ENCODE data around the gene HYAL4. TPM values are rescaled to one million over a fixed set of nuclear protein-coding genes. Genes with fewer than 3 reads are reported as not detected.
"Not testable (repeated sequence)": the region's sequence is repeated elsewhere in the genome, so short reads cannot be mapped to it uniquely, and the experiment has no call there.

The HYAL4 gene
- total RNA-seq, 6 experiments from 2014 or later, result not detected

- Mint-ChIP-seq H3K4me3 (no peak overlapping the region), H3K27me3 (ENCODE audit: insufficient read depth) (no peaks in the 10 kb centered on the region; the same call in 1 of the 2 replicates), H3K36me3 (ENCODE audit: low read depth) (no peaks in the 10 kb centered on the region), H3K27ac (no peak overlapping the region), H3K4me1 (ENCODE audit: low read depth) (peaks cover 8% of the 10 kb centered on the region), H3K9me3 (no peaks in the 10 kb centered on the region)
- DNase-seq, result no peak
- no peak for TF ChIP-seq CTCF (IDR thresholded peaks at IDR 0.05)
These were observed 42.7 kb upstream of the HYAL4 start for GRCh38 chr7:123802249-123802648.

- DNase-seq, result no peak
- no peak overlapping the region for H3K27ac Mint-ChIP-seq
- H3K4me1 Mint-ChIP-seq (ENCODE audit: low read depth), result no peaks in the 10 kb centered on the region
- H3K9me3 Mint-ChIP-seq, result peaks cover 4% of the 10 kb centered on the region; the same call in 1 of the 2 replicates
- H3K36me3 Mint-ChIP-seq (ENCODE audit: low read depth), result no peaks in the 10 kb centered on the region
- no peak overlapping the region for H3K4me3 Mint-ChIP-seq
- no peak for TF ChIP-seq CTCF (IDR thresholded peaks at IDR 0.05)
- no peaks in the 10 kb centered on the region; the same call in 1 of the 2 replicates for H3K27me3 Mint-ChIP-seq (ENCODE audit: insufficient read depth)
These were observed 39.7 kb upstream of the HYAL4 start for GRCh38 chr7:123805287-123805686.

GRCh38 chr7:123809471-123809870 is 35.5 kb upstream of the HYAL4 start:
- Mint-ChIP-seq H3K4me1 (ENCODE audit: low read depth) (no peaks in the 10 kb centered on the region), H3K27ac (no peak overlapping the region), H3K4me3 (no peak overlapping the region), H3K27me3 (ENCODE audit: insufficient read depth) (no peaks in the 10 kb centered on the region; the same call in 1 of the 2 replicates), H3K36me3 (ENCODE audit: low read depth) (no peaks in the 10 kb centered on the region), H3K9me3 (peaks cover 4% of the 10 kb centered on the region; the same call in 1 of the 2 replicates)
- no peak for DNase-seq
- no peak for TF ChIP-seq CTCF (IDR thresholded peaks at IDR 0.05)

- no peak for DNase-seq
- Mint-ChIP-seq H3K27ac (no peak overlapping the region), H3K4me3 (no peak overlapping the region), H3K36me3 (ENCODE audit: low read depth) (no peaks in the 10 kb centered on the region), H3K4me1 (ENCODE audit: low read depth) (no peaks in the 10 kb centered on the region), H3K9me3 (peaks cover 4% of the 10 kb centered on the region; the same call in 1 of the 2 replicates), H3K27me3 (ENCODE audit: insufficient read depth) (no peaks in the 10 kb centered on the region; the same call in 1 of the 2 replicates)
- no peak for TF ChIP-seq CTCF (IDR thresholded peaks at IDR 0.05)
These were observed 33.9 kb upstream of the HYAL4 start for GRCh38 chr7:123811056-123811455.

- Mint-ChIP-seq H3K36me3 (ENCODE audit: low read depth) (no peaks in the 10 kb centered on the region), H3K27ac (no peak overlapping the region), H3K4me1 (ENCODE audit: low read depth) (no peaks in the 10 kb centered on the region), H3K27me3 (ENCODE audit: insufficient read depth) (no peaks in the 10 kb centered on the region), H3K4me3 (no peak overlapping the region), H3K9me3 (no peaks in the 10 kb centered on the region)
- DNase-seq, result no peak
- TF ChIP-seq CTCF (IDR thresholded peaks at IDR 0.05), result no peak
These were observed 28.1 kb upstream of the HYAL4 start for GRCh38 chr7:123816916-123817315.

GRCh38 chr7:123819001-123819400 is 26.0 kb upstream of the HYAL4 start:
- Mint-ChIP-seq H3K4me3 (no peak overlapping the region), H3K27me3 (ENCODE audit: insufficient read depth) (no peaks in the 10 kb centered on the region), H3K27ac (no peak overlapping the region), H3K36me3 (ENCODE audit: low read depth) (no peaks in the 10 kb centered on the region), H3K4me1 (ENCODE audit: low read depth) (no peaks in the 10 kb centered on the region), H3K9me3 (no peaks in the 10 kb centered on the region)
- DNase-seq, result no peak
- TF ChIP-seq CTCF (IDR thresholded peaks at IDR 0.05), result no peak

- not testable (repeated sequence) for H3K9me3 Mint-ChIP-seq; H3K27ac Mint-ChIP-seq; H3K4me3 Mint-ChIP-seq; DNase-seq; H3K27me3 Mint-ChIP-seq (ENCODE audit: insufficient read depth); H3K36me3 Mint-ChIP-seq (ENCODE audit: low read depth); H3K4me1 Mint-ChIP-seq (ENCODE audit: low read depth)
These were observed 25.2 kb upstream of the HYAL4 start for GRCh38 chr7:123819795-123820194.
